ENCODE measurements around the gene POLR2L.
A peak's percentile ranks its signal among the peaks of the same experiment; 100 is the strongest.

The POLR2L gene

DNA sequence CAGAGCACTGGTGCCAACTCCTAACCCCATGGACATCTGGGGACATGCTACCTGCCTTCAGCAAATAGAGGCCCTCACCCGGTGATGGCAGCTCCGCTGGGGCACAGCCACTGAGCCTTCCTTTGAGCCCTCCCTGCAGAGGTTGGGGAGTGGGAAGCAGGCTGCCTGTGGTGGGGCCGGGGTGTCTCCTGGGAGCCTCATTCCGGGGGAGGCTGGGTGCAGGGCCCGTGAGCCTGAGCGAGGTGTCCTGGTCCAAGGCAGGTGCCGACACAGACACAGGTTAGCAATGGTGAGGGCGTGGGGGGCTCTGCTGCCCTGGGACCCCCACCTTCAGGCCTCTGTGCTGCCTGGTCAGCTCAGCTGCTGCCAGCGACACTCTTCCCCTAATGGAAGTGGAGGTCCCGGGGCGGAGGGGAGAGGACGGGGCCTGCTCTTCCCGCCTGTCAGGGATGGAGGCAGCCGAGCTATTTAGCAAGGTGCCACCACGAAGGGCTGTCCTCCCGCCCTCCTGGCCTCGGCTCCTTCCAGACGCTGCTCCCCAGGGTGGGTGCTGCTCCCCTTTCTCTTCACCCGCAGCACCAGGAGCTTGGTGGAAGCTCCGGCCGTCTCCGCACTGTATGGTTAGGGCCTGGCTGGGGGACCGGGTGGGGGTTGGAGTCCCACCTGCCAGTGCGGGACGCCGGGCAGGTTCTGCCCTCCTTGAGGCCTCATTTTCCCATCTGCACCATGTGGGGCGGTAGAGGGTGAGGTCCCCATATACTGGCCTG lies 11.5 kb upstream of the POLR2L start:
- DNase-seq, result no peak

DNA sequence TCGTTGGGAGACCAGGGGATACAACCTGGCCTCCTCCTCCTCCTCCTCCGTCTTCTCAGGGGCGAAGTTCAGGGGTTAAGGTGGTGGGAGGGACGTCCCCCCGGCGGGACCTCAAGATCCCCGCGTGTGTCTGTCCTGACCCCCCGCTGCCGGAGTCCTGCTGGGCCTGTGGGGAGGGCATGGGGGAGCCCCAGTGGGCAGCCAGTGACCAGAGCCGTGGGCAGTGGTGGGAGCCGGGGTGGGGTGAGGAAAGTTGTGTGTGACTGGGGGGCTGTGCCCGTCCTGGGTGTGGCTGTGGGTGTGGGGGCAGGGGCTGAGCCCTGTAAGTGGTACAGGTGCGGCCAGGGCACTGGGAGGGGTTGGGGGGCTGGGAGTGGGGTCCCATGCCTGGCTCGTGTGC lies 10.4 kb upstream of the POLR2L start:
- no peak for DNase-seq

DNA sequence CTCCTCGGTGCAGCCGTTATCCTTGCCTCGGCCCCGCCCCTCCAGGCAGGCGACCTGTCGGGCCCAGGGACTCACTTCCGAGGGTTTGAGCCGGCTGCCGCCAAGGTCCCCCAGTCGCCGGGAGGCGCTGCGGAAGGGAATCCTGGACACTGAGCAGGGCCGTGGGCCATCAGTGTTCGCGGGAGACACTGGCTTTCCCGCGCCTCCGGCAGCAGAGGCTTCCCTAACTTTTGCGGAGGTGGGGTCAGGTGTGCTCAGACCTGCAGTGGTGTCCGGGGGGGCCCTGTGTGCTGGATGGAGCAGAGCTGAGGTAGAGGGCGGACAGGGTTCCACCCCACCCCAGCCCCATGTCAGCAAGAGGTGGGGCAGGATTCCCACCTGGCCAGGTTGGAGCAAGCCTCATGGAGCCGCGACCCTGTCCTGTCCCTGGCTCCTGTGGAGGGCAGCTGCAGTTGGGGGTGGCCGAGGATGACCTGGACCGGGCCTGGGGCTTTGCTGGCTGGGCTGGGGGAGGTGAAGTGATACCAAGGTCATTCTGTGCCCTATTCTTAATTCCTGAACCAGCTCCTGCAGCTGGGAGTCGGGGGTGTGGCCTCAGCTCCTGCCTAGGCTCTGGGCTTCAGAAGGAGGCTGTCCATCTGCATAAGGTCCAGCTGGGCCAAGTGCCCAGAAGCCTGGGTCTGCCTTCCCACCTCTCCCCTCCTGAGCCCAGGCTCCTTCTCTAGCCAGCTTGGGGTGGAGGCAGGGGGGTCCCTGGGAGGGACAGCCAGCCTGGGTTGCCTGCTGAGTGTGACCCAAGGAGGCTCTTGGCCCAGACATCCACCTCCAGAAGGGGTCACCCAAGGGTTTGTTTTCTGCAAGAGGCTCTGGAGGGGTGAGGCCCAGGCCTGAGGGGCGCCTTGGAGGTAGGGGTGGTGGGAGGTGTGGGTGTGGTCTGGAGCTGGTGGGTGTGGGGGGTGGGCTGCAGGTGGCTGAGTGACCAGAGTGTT lies 8.7 kb upstream of the POLR2L start:
- DNase-seq, result no peak

GRCh38 chr11:849951-850774 lies 7.8 kb upstream of the POLR2L start:
- no peak for DNase-seq

DNA sequence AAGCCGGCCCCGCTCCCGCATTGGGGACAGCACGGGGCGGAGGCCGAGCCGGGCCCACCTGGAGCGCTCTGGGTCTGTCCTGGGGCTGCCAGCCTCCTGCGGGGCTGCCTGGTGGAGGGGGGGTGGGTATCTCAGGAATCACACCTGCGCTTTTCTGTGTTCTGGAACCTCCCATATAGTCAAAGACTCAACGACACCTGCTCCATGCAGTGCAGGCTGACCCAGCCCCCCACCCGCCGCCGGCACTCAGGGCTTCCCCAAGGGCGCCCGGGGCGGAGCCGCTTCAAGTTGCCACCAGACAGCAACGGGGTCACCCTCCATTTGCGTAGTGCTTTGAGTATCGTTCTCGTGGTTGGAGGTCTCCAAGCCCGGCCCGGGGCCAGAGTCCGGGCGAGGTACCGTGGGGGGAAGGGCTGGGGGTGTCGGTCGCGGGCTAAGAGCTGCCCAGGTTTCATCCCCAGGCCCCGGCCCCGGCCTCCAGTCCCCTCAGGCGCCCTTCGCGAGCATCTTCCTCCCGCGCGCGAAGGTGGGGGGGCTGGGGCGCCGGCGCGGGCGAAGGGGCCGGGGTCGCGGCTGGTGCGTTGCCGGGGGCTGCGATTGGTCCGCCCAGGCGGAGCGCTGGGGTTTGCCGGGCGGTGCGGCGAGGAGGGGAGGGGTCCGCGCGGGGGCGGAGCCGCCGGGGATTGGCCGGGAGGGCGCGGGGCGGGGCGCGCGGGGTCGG lies 6.9 kb upstream of the POLR2L start:
- DNase-seq, result no peak

- peak; percentile 21 for DNase-seq
These were observed 6.1 kb upstream of the POLR2L start for GRCh38 chr11:848380-848931.

GRCh38 chr11:847876-848275 lies 5.5 kb upstream of the POLR2L start:
- DNase-seq, result no peak

DNA sequence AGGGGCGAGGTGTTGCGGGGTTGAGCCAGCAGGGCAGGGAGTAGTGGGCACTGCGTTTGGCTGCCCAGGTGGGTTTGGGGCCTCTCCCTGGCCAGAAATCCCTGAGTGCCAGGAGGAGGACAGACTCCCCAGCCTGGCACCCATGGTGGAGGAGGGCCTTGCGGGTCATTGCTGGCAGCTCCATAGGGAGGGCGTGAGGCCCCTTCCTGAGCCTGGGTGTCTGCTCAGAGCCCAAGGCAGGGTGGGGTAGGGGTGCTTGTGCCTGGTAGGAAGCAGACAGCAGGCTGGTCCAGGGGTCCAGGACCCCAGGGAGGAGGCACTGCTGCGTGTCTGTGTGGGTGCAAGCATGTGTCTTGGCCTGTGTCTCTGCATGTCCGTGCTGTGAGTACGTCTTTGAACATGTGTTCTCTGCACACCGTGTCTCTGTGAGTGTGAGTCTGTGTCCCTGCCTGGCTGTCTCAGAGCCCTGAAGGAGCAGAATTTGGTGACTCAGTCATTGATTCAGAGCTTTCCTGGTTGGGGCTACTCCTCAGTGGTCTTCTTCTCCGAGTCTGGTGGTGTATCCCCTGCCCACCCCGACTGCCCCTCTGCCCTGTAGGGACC lies 4.3 kb upstream of the POLR2L start:
- DNase-seq, result no peak

- DNase-seq, result no peak
These were observed 3.7 kb upstream of the POLR2L start for GRCh38 chr11:845872-846495.

DNA sequence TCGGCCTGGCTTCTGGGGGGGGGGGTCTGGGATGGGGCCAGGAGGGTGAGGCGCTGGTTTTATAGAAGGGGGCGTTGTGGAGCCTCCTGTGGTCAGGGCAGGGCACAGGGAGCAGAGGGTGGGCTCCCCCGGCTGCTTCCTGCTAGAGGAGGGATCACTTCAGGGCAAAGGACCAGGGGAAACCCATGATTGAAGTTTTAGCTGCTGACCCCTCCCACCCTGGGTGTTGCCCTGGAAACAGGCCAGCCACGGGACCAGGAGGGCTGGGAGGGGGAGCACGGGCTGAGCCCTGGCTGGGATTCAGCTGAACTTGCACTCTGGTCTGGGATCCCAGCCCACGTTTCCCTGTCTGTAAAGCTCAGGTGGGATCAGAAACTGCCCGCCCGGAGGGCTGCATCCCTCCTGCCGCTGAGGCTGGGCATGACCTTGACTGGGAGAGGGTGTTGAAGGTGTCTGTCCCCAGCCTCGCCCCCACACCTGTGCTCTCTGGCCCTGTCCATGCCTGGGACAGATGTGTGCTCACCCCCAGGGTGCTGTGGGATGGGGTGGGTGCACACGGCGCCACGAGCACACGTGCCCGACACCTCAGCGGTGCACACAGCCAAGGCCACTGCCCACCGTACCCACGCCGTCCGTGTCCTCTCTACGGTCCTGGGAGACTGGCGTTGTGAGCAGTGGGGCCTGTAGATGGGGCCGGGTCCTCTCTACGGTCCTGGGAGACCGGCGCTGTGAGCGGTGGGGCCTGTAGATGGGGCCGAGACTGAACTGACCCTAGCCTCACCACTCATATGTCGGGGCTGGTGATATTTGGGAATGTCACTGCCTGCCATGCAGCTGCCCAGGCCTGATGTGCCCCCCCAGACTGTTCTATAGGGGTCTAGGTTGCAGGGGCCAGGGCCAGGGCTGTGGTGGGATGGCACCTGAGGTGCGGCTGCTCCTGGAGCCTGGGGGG lies 2.6 kb upstream of the POLR2L start:
- peak; percentile 19 for DNase-seq

DNA sequence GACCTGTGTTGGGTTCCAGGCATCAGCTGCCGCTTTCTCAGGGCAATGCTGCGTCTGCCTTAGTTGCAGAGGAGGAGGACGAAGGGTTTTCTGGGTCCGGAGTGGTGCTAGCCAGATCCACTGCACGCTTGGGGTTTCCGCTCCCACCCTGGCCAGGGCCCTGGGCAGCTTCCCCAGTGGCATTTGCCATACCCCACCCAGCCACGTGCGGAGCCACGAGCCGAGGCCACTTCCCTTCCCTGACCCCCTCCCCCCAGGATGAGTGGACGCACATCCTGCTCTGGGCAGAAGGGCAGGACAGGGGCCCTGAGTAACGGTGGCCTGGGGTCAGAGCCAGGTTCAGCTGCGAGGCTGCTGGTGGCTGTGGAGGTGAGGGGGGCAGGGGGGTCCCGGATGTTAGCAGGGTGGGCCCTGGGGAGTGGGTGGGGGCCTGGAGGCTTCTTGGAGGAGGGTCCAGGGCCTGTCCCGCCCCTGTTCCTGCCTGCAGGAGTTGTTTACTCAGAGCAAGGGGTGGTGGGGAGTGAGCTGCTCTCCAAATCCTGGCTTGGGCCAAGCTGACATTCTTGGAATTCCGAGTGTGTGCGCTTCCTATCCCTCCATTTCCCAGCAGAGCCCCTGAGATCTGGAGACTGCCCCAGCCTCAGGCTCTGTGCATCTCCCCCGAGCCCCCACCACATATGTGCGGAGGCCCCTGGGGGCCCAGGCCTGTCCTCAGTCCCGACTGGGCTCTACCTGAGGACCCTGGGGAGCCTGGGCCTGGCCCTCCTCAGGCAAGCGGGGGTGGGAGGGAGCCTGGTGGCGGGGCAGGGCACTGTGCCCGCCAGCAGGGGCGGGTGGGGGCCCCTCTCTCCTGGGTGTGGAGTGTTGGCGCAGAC lies 1.7 kb upstream of the POLR2L start:
- no peak for DNase-seq

GRCh38 chr11:843086-843734 lies 881 bp upstream of the POLR2L start:
- no peak for DNase-seq

GRCh38 chr11:841981-842369 lies 354 bp downstream of the POLR2L start:
- no peak for DNase-seq

GRCh38 chr11:839875-840617 lies 2.3 kb downstream of the POLR2L start:
- no peak for DNase-seq

DNA sequence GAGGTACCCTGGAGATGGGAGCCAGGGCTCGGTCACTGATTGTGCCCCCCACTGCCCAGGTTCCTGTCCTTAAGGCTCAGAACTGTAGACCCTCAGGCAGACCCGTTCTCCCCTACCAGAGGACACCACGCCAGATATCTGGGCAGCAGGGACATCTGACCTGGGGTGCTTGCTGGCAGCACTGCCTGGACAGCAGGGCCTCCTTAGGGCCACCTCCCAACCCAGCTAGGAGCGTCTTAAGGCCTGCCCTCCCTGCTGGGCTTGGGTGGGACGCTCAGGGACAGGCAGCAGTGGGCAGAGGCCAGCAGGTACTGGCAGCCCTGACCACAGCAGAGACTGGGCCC lies 3.1 kb downstream of the POLR2L start:
- DNase-seq, result no peak

GRCh38 chr11:838441-839279 lies 3.7 kb downstream of the POLR2L start:
- no peak for DNase-seq

GRCh38 chr11:837990-838307 lies 4.4 kb downstream of the POLR2L start:
- DNase-seq, result no peak

All from midbrain (tissue), 1 donor.